ENCODE measurements around the gene CD200. TPM values are rescaled to one million over a fixed set of nuclear protein-coding genes. Genes with fewer than 3 reads are reported as not detected.

Gene CD200
- total RNA-seq, 1 donor from 2014 or later = 19.0 TPM

GRCh38 chr3:112341386-112341785 is 8.4 kb downstream of the CD200 start:
- H3K4me3 Mint-ChIP-seq = no peak overlapping the region
- H3K36me3 Mint-ChIP-seq (ENCODE audit: low read depth) = peaks cover 78% of the 10 kb centered on the region
- peaks cover 68% of the 10 kb centered on the region for H3K4me1 Mint-ChIP-seq
- ATAC-seq (ENCODE audit: low read depth) (no peak), DNase-seq (no peak)
- peak overlapping the region; percentile 42 for H3K27ac Mint-ChIP-seq
- POLR2A ChIA-PET = no interaction called here
- peaks cover 2% of the 10 kb centered on the region for H3K9me3 Mint-ChIP-seq
- no peak for TF ChIP-seq CTCF (IDR thresholded peaks at IDR 0.05)
- CTCF ChIA-PET = no interaction called here
- H3K27me3 Mint-ChIP-seq = no peaks in the 10 kb centered on the region
- intact Hi-C loops (cut with micrococcal nuclease) = no loop called here

GRCh38 chr3:112345681-112346080 is 12.7 kb downstream of the CD200 start:
- no peaks in the 10 kb centered on the region for H3K27me3 Mint-ChIP-seq
- H3K4me3 Mint-ChIP-seq = no peak overlapping the region
- CTCF ChIA-PET = no interaction called here
- peak overlapping the region; percentile 13 for H3K27ac Mint-ChIP-seq
- H3K4me1 Mint-ChIP-seq = peaks cover 58% of the 10 kb centered on the region
- intact Hi-C loops (cut with micrococcal nuclease) = loop anchor here (2.0 kb wide), 1 partner anchor 13 kb away; no protein-coding TSS in a partner anchor
- no peak for DNase-seq
- H3K9me3 Mint-ChIP-seq = peaks cover 2% of the 10 kb centered on the region
- TF ChIP-seq CTCF (IDR thresholded peaks at IDR 0.05) = no peak
- ATAC-seq (ENCODE audit: low read depth) = no peak
- H3K36me3 Mint-ChIP-seq (ENCODE audit: low read depth) = peaks cover 88% of the 10 kb centered on the region
- POLR2A ChIA-PET = interaction anchor here (0.5 to 1.8 kb wide), 3 partner anchors 8 to 13 kb away, joined by 3 to 8 read pairs (median 4); partner anchors contain the start of gene CD200

GRCh38 chr3:112346491-112347122 is 13.7 kb downstream of the CD200 start:
- H3K9me3 Mint-ChIP-seq = peaks cover 2% of the 10 kb centered on the region
- H3K27me3 Mint-ChIP-seq = no peaks in the 10 kb centered on the region
- POLR2A ChIA-PET = interaction anchor here (0.5 to 1.8 kb wide), 2 partner anchors 9 to 10 kb away, joined by 4 to 8 read pairs; no protein-coding TSS in a partner anchor
- CTCF ChIA-PET = no interaction called here
- H3K4me3 Mint-ChIP-seq = no peak overlapping the region
- TF ChIP-seq CTCF (IDR thresholded peaks at IDR 0.05) = no peak
- H3K36me3 Mint-ChIP-seq (ENCODE audit: low read depth) = peaks cover 90% of the 10 kb centered on the region
- H3K4me1 Mint-ChIP-seq = peaks cover 54% of the 10 kb centered on the region
- peak overlapping the region; percentile 64 for H3K27ac Mint-ChIP-seq
- DNase-seq (no peak), ATAC-seq (ENCODE audit: low read depth) (no peak)
- intact Hi-C loops (cut with micrococcal nuclease) = no loop called here

GRCh38 chr3:112348943-112349342 is 16.0 kb downstream of the CD200 start:
- H3K4me3 Mint-ChIP-seq = no peak overlapping the region
- ChIA-PET POLR2A (no interaction called here), CTCF (no interaction called here)
- DNase-seq (no peak), ATAC-seq (ENCODE audit: low read depth) (no peak)
- H3K27ac Mint-ChIP-seq = no peak overlapping the region
- TF ChIP-seq CTCF (IDR thresholded peaks at IDR 0.05) = no peak
- H3K36me3 Mint-ChIP-seq (ENCODE audit: low read depth) = peaks cover 96% of the 10 kb centered on the region
- H3K4me1 Mint-ChIP-seq = peaks cover 51% of the 10 kb centered on the region
- H3K27me3 Mint-ChIP-seq = no peaks in the 10 kb centered on the region
- intact Hi-C loops (cut with micrococcal nuclease) = no loop called here
- no peaks in the 10 kb centered on the region for H3K9me3 Mint-ChIP-seq

- DNase-seq = no peak
- ChIA-PET CTCF (no interaction called here), POLR2A (no interaction called here)
- Mint-ChIP-seq H3K4me1 (peaks cover 51% of the 10 kb centered on the region), H3K9me3 (no peaks in the 10 kb centered on the region), H3K4me3 (no peak overlapping the region), H3K27ac (no peak overlapping the region), H3K36me3 (ENCODE audit: low read depth) (peaks cover 96% of the 10 kb centered on the region), H3K27me3 (no peaks in the 10 kb centered on the region)
- intact Hi-C loops (cut with micrococcal nuclease) = no loop called here
- no peak for TF ChIP-seq CTCF (IDR thresholded peaks at IDR 0.05)
- ATAC-seq (ENCODE audit: low read depth) = no peak
Observed at GRCh38 chr3:112349557-112349956, 16.6 kb downstream of the CD200 start.

All from activated B cell treated with CpG ODN at 0.5 μM for 24 hours (primary cell).